Measurements from ENCODE around the gene ALOX15B.

Gene ALOX15B

GRCh38 chr17:8067806-8068205 lies 28.9 kb downstream of the ALOX15B start:
- TF ChIP-seq CTCF (IDR thresholded peaks at IDR 0.05), result no peak
- H3K36me3 Mint-ChIP-seq (ENCODE audit: low read depth), result no peaks in the 10 kb centered on the region
- H3K27me3 Mint-ChIP-seq (ENCODE audit: low read depth, poor library complexity), result peaks cover 99% of the 10 kb centered on the region
- no peak overlapping the region for H3K27ac Mint-ChIP-seq
- no peak for DNase-seq
- H3K4me1 Mint-ChIP-seq, result peaks cover 18% of the 10 kb centered on the region
- H3K9me3 Mint-ChIP-seq, result no peaks in the 10 kb centered on the region
- no peak overlapping the region for H3K4me3 Mint-ChIP-seq

- Mint-ChIP-seq H3K9me3 (no peaks in the 10 kb centered on the region), H3K27me3 (ENCODE audit: low read depth, poor library complexity) (peaks cover 100% of the 10 kb centered on the region), H3K4me3 (no peak overlapping the region), H3K36me3 (ENCODE audit: low read depth) (no peaks in the 10 kb centered on the region), H3K4me1 (peaks cover 20% of the 10 kb centered on the region), H3K27ac (no peak overlapping the region)
- TF ChIP-seq CTCF (IDR thresholded peaks at IDR 0.05), result no peak
- no peak for DNase-seq
Measured at GRCh38 chr17:8068736-8069586, 30.1 kb downstream of the ALOX15B start.

GRCh38 chr17:8069587-8069860 lies 30.7 kb downstream of the ALOX15B start:
- no peak overlapping the region for H3K27ac Mint-ChIP-seq
- TF ChIP-seq CTCF (IDR thresholded peaks at IDR 0.05), result no peak
- peaks cover 25% of the 10 kb centered on the region for H3K4me1 Mint-ChIP-seq
- no peaks in the 10 kb centered on the region for H3K9me3 Mint-ChIP-seq
- no peaks in the 10 kb centered on the region for H3K36me3 Mint-ChIP-seq (ENCODE audit: low read depth)
- DNase-seq, result no peak
- no peak overlapping the region for H3K4me3 Mint-ChIP-seq
- H3K27me3 Mint-ChIP-seq (ENCODE audit: low read depth, poor library complexity), result peaks cover 100% of the 10 kb centered on the region

GRCh38 chr17:8071496-8071895 lies 32.6 kb downstream of the ALOX15B start:
- peaks cover 100% of the 10 kb centered on the region for H3K27me3 Mint-ChIP-seq (ENCODE audit: low read depth, poor library complexity)
- TF ChIP-seq CTCF (IDR thresholded peaks at IDR 0.05), result no peak
- H3K4me1 Mint-ChIP-seq, result peaks cover 28% of the 10 kb centered on the region
- no peak overlapping the region for H3K4me3 Mint-ChIP-seq
- H3K27ac Mint-ChIP-seq, result no peak overlapping the region
- DNase-seq, result no peak
- H3K36me3 Mint-ChIP-seq (ENCODE audit: low read depth), result no peaks in the 10 kb centered on the region
- no peaks in the 10 kb centered on the region for H3K9me3 Mint-ChIP-seq

GRCh38 chr17:8072341-8072728 lies 33.5 kb downstream of the ALOX15B start:
- H3K4me3 Mint-ChIP-seq, result peak overlapping the region; percentile 71
- DNase-seq, result peak; percentile 28
- H3K27me3 Mint-ChIP-seq (ENCODE audit: low read depth, poor library complexity), result peaks cover 100% of the 10 kb centered on the region
- no peak overlapping the region for H3K27ac Mint-ChIP-seq
- H3K4me1 Mint-ChIP-seq, result peaks cover 28% of the 10 kb centered on the region
- TF ChIP-seq CTCF (IDR thresholded peaks at IDR 0.05), result no peak
- no peaks in the 10 kb centered on the region for H3K36me3 Mint-ChIP-seq (ENCODE audit: low read depth)
- H3K9me3 Mint-ChIP-seq, result no peaks in the 10 kb centered on the region
